BJ (cell line): ENCODE measurements around the gene RAF1. TPM values are rescaled to one million over a fixed set of nuclear protein-coding genes. Genes with fewer than 3 reads are reported as not detected.

ENCODE experiments used
- CTCF ChIA-PET: fragments of 350-600 bp; formaldehyde crosslinking; extraction: SDS; loops from one replicate; lab custom pipeline; 2021; ENCODE audit warnings: antibody characterized with exemption, inconsistent platforms; lab: Yijun Ruan, JAX
- POLR2A ChIA-PET: fragments of 300-600 bp; sonication (Branson Sonifier 250); formaldehyde crosslinking; extraction: SDS; loops from one replicate; lab custom pipeline; 2021; ENCODE audit warnings: antibody characterized with exemption; lab: Charles Lee
- DNase-seq: peaks from one replicate; pipeline ENCODE4 v3.0.0-alpha.2; 2011; ENCODE audit warnings: low read depth
- H3K27me3 ChIP-seq: 2 replicates; pipeline ENCODE4 v1.6.0; 2011; ENCODE audit warnings: low read length; ENCODE audit not compliant: control insufficient read depth, insufficient read depth
- H3K36me3 ChIP-seq: 2 replicates; pipeline ENCODE4 v1.5.1; 2011; ENCODE audit warnings: low read length; ENCODE audit not compliant: control insufficient read depth, insufficient read depth
- H3K4me3 ChIP-seq: 2 replicates; pipeline ENCODE4 v1.5.1; 2011; ENCODE audit warnings: low read depth, mild to moderate bottlenecking, control low read depth, low read length
- polyA plus RNA-seq: library from polyadenylated mRNA; depleted of rRNA; stranded (reverse); fragments of >200 nt; gene quantifications from 2 replicates; pipeline ENCODE4 v1.2.3, GENCODE V29; 2011
- TF ChIP-seq, protein P1 (sequence below): IDR thresholded peaks from 2 replicates; pipeline ENCODE4 v1.5.1; 2011; ENCODE audit warnings: low read depth, mild to moderate bottlenecking, control low read depth, inconsistent platforms, low read length, moderate library complexity; ENCODE audit not compliant: insufficient read depth

Gene RAF1
- polyA plus RNA-seq, 1 experiment: 122 TPM

DNA sequence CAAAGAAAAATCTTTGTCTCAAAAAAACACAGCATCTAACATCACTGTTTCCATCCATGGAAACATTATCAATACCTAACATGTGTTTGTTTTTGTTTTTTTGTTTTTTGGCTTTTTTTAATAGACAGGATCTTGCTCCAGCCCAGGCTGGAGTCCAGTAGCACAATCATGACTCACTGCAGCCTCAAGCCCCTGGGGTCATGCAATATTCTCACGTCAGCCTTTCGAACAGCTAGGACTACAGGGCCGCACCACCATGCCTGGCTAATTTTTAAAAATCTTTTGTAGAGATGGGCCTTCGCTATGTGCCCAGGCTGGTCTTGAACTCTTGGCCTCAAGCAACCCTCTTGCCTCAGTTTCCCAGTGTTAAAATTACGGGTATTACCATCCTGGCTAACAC lies 52.8 kb downstream of the RAF1 start:
- ChIA-PET CTCF (interaction anchor here (0.5 to 2.2 kb wide), 2 partner anchors 10 to 13 kb away, joined by 3 to 9 read pairs; no protein-coding TSS in a partner anchor), POLR2A (interaction anchor here (0.6 kb wide), 1 partner anchor 109 kb away, joined by 15 read pairs; no protein-coding TSS in a partner anchor)
- TF ChIP-seq, protein P1, sequence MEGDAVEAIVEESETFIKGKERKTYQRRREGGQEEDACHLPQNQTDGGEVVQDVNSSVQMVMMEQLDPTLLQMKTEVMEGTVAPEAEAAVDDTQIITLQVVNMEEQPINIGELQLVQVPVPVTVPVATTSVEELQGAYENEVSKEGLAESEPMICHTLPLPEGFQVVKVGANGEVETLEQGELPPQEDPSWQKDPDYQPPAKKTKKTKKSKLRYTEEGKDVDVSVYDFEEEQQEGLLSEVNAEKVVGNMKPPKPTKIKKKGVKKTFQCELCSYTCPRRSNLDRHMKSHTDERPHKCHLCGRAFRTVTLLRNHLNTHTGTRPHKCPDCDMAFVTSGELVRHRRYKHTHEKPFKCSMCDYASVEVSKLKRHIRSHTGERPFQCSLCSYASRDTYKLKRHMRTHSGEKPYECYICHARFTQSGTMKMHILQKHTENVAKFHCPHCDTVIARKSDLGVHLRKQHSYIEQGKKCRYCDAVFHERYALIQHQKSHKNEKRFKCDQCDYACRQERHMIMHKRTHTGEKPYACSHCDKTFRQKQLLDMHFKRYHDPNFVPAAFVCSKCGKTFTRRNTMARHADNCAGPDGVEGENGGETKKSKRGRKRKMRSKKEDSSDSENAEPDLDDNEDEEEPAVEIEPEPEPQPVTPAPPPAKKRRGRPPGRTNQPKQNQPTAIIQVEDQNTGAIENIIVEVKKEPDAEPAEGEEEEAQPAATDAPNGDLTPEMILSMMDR: no peak
- DNase-seq: no peak
- Histone ChIP-seq H3K27me3 (no peaks in the 10 kb centered on the region), H3K4me3 (no peak overlapping the region), H3K36me3 (peaks cover 8% of the 10 kb centered on the region)

DNA sequence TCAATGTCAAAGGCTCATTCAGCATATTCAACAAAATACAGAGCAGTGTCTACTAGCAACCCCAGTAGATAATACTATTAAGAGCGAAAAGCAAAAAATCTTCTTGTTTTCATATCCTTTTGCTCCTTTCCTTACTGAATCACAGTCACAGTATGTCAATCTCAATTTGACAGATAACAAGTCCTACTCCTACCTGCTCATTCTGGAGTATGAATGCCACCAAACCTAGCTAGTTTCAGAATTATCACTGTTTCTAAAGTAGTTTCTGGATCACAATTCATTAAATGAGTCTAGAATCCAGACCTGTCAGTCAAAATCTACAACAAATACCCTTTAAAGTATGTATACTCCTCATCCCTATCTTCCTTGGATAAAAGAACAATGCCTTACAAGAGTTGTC lies 55.5 kb downstream of the RAF1 start:
- TF ChIP-seq, protein P1: no peak
- ChIA-PET POLR2A (no interaction called here), CTCF (no interaction called here)
- H3K27me3 ChIP-seq: no peaks in the 10 kb centered on the region
- DNase-seq: no peak
- H3K36me3 ChIP-seq: peaks cover 8% of the 10 kb centered on the region
- no peak overlapping the region for H3K4me3 ChIP-seq

DNA sequence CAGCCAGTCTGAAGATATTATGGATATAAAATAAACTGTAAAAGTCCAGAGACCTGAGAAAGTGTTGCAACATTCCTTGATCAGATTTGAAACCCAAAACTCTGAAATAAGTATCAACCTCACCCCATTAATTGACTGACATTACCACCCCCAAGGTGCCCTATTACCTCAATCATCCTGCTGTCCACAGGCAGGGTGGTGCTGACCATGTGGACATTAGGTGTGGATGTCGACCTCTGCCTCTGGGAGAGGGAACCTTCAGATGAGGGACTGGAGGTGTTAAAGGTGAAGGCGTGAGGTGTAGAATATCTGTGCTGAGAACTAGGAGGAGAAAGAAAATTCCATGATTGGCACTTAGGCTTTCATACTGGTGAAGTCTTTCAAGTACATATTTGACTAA lies 59.9 kb downstream of the RAF1 start:
- TF ChIP-seq, protein P1: no peak
- DNase-seq: no peak
- ChIA-PET POLR2A (no interaction called here), CTCF (no interaction called here)
- peaks cover 8% of the 10 kb centered on the region for H3K36me3 ChIP-seq
- H3K4me3 ChIP-seq: no peak overlapping the region
- no peaks in the 10 kb centered on the region for H3K27me3 ChIP-seq

DNA sequence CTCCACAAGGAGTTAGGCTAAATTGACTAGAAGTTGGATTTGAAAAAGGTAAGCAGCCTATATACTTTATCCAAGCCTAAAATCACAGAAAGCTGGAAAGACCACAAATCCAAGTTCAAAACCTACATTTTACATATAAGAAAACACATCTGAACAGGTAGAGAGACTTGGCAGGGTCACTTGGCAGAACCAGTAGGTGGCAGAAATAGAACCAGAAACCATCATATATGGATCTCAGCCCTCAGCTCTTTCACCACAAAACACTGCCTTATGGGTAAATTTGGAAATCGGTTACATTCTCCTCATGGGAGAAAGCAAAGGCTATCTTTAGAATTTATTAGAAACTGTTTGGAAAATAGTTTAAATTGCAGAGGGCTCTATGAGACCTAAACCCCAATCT lies 62.8 kb downstream of the RAF1 start:
- POLR2A ChIA-PET: no interaction called here
- H3K27me3 ChIP-seq: no peaks in the 10 kb centered on the region
- DNase-seq: no peak
- CTCF ChIA-PET: interaction anchor here (0.6 to 2.5 kb wide), 9 partner anchors 11 to 328 kb away, joined by 3 to 9 read pairs (median 3); no protein-coding TSS in a partner anchor
- H3K4me3 ChIP-seq: no peak overlapping the region
- peaks cover 6% of the 10 kb centered on the region for H3K36me3 ChIP-seq
- TF ChIP-seq, protein P1: no peak

DNA sequence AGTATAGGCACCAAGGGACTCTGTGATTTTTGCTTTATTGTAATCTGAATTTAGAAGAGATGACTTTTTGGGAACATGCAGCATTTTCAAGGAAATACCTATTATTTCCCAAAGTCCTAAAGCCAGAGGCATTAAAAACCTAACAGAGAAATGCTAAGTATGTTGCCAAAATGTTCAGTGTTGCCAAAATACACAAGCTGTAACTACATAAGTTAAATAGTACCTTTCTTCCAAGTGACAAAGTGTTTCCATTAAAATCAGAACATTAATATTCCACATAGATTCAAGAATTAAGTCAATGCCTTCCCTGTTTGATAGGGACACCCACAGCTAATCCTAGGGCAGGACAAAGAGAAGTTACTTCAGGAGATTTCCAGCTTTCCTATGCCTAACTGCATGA lies 65.0 kb downstream of the RAF1 start:
- DNase-seq: no peak
- Histone ChIP-seq H3K27me3 (no peaks in the 10 kb centered on the region), H3K4me3 (no peak overlapping the region), H3K36me3 (peaks cover 8% of the 10 kb centered on the region)
- ChIA-PET POLR2A (no interaction called here), CTCF (interaction anchor here (1.0 to 1.6 kb wide), 2 partner anchors 8 to 121 kb away, joined by 3 to 4 read pairs; no protein-coding TSS in a partner anchor)
- TF ChIP-seq, protein P1: no peak
